Kidney (tissue), 14 donors: ENCODE measurements around the gene AUTS2. TPM values are rescaled to one million over a fixed set of nuclear protein-coding genes. Genes with fewer than 3 reads are reported as not detected.

ENCODE experiments used
- DNase-seq, 5 donors: peaks; one replicate each; pipeline ENCODE4 v3.0.0-alpha.2; 2013 to 2020
- FAIRE-seq: peaks from 2 replicates; lab custom pipeline; 2012; peaks lifted over from hg19 to GRCh38; lab: Jason Lieb, UNC
- H3K27ac ChIP-seq, 2 donors: one replicate each; pipeline ENCODE4 v1.7.0; 2013; ENCODE audit warnings: low read depth in 2 of 2, low read length in 2 of 2, inconsistent platforms in 1 of 2
- H3K27me3 ChIP-seq: one replicate; pipeline ENCODE4 v1.7.1; 2013; ENCODE audit warnings: low read length, inconsistent platforms; ENCODE audit not compliant: control insufficient read depth, insufficient read depth
- H3K36me3 ChIP-seq, 3 donors: one replicate each; pipeline versions ENCODE4 v1.7.0 to v1.7.1; 2013; ENCODE audit warnings: low read length in 3 of 3, control low read depth in 1 of 3, inconsistent platforms in 1 of 3; ENCODE audit not compliant: insufficient read depth in 3 of 3, control insufficient read depth in 2 of 3
- H3K4me1 ChIP-seq, 3 donors: one replicate each; pipeline versions ENCODE4 v1.7.0 to v1.7.1; 2013; ENCODE audit warnings: low read length in 3 of 3, inconsistent platforms in 1 of 3, low read depth in 1 of 3; ENCODE audit not compliant: control insufficient read depth in 2 of 3, insufficient read depth in 2 of 3
- H3K4me3 ChIP-seq, 3 donors: one replicate each; pipeline versions ENCODE4 v1.7.0 to v1.8.1; 2013; ENCODE audit warnings: low read length in 3 of 3, control low read depth in 1 of 3, inconsistent platforms in 1 of 3
- H3K9ac ChIP-seq, 3 donors: one replicate each; pipeline versions ENCODE4 v1.7.0 to v1.7.1; 2013; ENCODE audit warnings: low read length in 3 of 3, control low read depth in 1 of 3, inconsistent platforms in 1 of 3
- H3K9me3 ChIP-seq, 3 donors: one replicate each; pipeline versions ENCODE4 v1.7.0 to v1.7.1; 2013; ENCODE audit warnings: low read length in 3 of 3, control low read depth in 1 of 3, inconsistent platforms in 1 of 3; ENCODE audit not compliant: control insufficient read depth in 2 of 3, insufficient read depth in 1 of 3
- intact Hi-C: fragments of 100-400 bp; cut with DNase I; formaldehyde crosslinking; loops from one replicate; pipeline ENCODE4 v1.11.1; 2022
- polyA plus RNA-seq: library from polyadenylated mRNA; stranded (reverse); fragments of 350-450 nt; fragmentation: Illumina TruSeq; extraction: RNeasy Lipid Tissue Mini Kit (QIAGEN cat#74804); gene quantifications from one replicate; pipeline ENCODE4 v1.2.3, GENCODE V29; 2014; ENCODE audit warnings: low read depth, low replicate concordance; ENCODE audit not compliant: insufficient read depth
- total RNA-seq: library from RNA; stranded (reverse); fragmentation: NEBNext Ultra II Directional; extraction: Animal tissue kit (Norgen Biotek cat#: 25700); gene quantifications from one replicate; pipeline ENCODE4 v1.2.1, GENCODE V29; 2021
- TF ChIP-seq, protein P1 (sequence below): IDR thresholded peaks from 3 replicates; pipeline ENCODE4 v1.5.1; 2012; ENCODE audit warnings: mild to moderate bottlenecking, moderate library complexity, borderline replicate concordance; ENCODE audit not compliant: insufficient read depth; ENCODE audit errors: extremely low read depth
- donor health status: control.
- donor health status: control.
- donor health status: control.
- donor health status: control.
- donor health status: control.
- donor health status: DM: yes; HTN: yes; CAD: no.
- donor health status: Normal renal cell carcinoma (clear cell type).

The AUTS2 gene
- total and polyA plus RNA-seq, 2 donors from 2014 or later = 5.2 to 33.8 TPM

DNA sequence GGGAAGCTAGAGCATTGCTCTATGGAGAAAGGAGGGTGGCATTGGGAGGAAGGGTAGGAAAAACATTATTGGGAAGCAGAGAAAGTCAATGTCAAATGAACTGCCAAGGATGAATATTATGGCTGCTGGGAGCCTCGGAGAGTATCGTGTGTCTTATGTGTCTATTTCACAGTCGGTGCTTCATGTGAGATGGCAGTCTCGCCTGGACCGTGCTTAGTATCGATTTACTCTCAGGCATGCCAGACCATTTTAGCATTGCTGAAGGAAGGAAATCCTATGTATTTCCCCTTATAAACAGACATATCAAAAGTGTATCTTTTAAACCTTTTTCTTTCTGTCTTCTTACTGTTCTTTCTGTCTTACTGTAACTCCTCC, 612.6 kb downstream of the AUTS2 start:
- DNase-seq (peak in 3 of 5 donors; percentile 10 to 20 (median 20)), FAIRE-seq (no peak)
- intact Hi-C loops = no loop called here
- Histone ChIP-seq H3K36me3 (no peaks in the 10 kb centered on the region), H3K9me3 (no peaks in the 10 kb centered on the region), H3K4me1 (no peaks in the 10 kb centered on the region), H3K4me3 (no peak overlapping the region), H3K27me3 (no peaks in the 10 kb centered on the region), H3K9ac (no peak overlapping the region), H3K27ac (no peak overlapping the region)
- TF ChIP-seq, protein P1, sequence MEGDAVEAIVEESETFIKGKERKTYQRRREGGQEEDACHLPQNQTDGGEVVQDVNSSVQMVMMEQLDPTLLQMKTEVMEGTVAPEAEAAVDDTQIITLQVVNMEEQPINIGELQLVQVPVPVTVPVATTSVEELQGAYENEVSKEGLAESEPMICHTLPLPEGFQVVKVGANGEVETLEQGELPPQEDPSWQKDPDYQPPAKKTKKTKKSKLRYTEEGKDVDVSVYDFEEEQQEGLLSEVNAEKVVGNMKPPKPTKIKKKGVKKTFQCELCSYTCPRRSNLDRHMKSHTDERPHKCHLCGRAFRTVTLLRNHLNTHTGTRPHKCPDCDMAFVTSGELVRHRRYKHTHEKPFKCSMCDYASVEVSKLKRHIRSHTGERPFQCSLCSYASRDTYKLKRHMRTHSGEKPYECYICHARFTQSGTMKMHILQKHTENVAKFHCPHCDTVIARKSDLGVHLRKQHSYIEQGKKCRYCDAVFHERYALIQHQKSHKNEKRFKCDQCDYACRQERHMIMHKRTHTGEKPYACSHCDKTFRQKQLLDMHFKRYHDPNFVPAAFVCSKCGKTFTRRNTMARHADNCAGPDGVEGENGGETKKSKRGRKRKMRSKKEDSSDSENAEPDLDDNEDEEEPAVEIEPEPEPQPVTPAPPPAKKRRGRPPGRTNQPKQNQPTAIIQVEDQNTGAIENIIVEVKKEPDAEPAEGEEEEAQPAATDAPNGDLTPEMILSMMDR = no peak

DNA sequence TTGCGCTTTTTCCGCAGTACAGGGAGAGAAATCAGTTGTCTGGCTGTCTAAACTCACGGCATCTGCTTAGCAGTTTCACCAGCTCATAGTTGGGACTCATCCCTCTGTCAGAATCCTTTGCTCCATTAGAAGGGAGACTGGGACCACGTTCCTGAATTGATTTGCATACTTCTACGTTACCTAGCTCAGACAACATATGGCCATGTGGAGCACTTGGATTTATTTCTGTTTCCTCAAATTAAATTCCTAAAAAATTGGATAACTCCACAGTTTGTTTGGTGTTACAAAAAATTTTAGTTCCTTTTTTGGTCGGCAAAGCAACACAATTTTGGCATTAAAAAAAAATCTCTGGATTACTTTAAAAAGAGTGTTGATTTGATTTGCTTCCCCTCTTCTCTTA, 614.0 kb downstream of the AUTS2 start:
- FAIRE-seq = no peak
- intact Hi-C loops = no loop called here

DNA sequence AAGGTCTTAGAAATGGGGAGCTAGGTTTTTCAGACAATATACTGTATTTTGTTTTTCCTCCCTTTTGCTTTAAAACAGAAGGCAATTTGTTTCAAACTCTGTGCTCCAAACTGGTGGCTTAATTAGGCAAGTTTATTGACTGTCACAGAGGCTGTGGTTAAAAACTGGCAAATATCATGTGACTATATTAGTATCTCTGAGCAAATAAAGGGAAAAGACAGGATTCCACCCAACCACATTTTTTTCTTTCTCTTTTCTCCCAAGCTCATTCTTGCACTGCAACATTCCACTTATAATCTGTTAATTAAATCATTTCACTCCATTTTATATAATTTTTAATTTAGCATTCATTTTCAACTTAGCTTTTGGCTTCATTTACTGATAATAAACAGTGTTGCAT, 615.8 kb downstream of the AUTS2 start:
- Histone ChIP-seq H3K4me3 (no peak overlapping the region), H3K9me3 (no peaks in the 10 kb centered on the region), H3K4me1 (no peaks in the 10 kb centered on the region), H3K36me3 (no peaks in the 10 kb centered on the region), H3K27ac (no peak overlapping the region), H3K9ac (no peak overlapping the region), H3K27me3 (no peaks in the 10 kb centered on the region)
- DNase-seq = no peak
- intact Hi-C loops = no loop called here
- TF ChIP-seq, protein P1 = no peak
- no peak for FAIRE-seq

More for the DNA sequence above, 614.0 kb downstream of the AUTS2 start:
- H3K27ac ChIP-seq = no peak overlapping the region
- no peaks in the 10 kb centered on the region for H3K27me3 ChIP-seq
- no peak for DNase-seq
- no peaks in the 10 kb centered on the region for H3K9me3 ChIP-seq
- H3K36me3 ChIP-seq = no peaks in the 10 kb centered on the region
- no peak overlapping the region for H3K4me3 ChIP-seq
- H3K9ac ChIP-seq = no peak overlapping the region
- TF ChIP-seq, protein P1 = no peak
- H3K4me1 ChIP-seq = no peaks in the 10 kb centered on the region

DNA sequence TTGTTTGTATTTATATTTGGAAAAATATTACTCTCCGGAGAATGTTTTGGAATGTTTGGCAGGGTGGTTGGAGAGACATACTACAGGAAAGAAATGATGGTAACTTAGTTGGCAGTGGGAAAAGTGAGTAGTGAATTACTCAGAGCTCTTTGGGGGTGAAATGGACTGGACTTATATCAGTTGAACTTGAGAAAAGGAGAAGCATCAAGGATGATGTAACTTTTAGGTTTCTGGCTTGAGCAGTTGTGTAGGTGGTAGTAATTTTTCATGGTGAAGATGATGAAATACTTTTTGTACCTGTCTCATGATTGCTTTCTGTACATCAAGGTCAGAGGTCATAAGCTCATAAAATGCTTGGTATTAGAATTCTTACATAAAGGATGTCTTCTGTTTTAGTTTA, 617.2 kb downstream of the AUTS2 start:
- Histone ChIP-seq H3K4me3 (no peak overlapping the region), H3K27ac (no peak overlapping the region), H3K36me3 (no peaks in the 10 kb centered on the region), H3K9ac (no peak overlapping the region), H3K9me3 (no peaks in the 10 kb centered on the region), H3K4me1 (no peaks in the 10 kb centered on the region), H3K27me3 (no peaks in the 10 kb centered on the region)
- TF ChIP-seq, protein P1 = no peak
- DNase-seq = no peak
- intact Hi-C loops = no loop called here
- FAIRE-seq = no peak
